ENCODE data around the gene MTREX. TPM values are rescaled to one million over a fixed set of nuclear protein-coding genes. Genes with fewer than 3 reads are reported as not detected.

MTREX gene
- polyA plus RNA-seq, 2 of the 4 experiments (the other 2 are of a cell fraction): 74.8 to 99.8 TPM

DNA sequence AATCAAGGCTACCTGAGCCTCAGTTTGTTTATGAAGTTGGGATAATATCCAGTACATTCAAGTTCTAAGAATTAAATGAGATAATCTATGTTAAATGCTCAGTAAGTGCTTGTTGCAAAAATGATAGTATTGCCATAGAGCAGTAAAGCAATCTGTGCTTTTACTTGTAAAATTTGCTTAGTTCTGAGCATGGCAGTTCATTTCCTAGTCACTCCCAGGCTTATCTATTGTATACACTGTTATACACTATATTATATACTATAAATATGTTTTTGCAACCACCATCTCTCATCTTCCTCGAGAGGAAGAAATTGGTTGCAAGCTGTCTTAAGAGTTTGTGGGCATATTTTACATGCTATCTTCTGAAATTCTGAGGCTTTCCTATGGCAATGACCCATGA lies 63.4 kb downstream of the MTREX start:
- WGBS (ENCODE audit: missing lambda C conversion rate): 74% methylated on average over 1 of the region's 1 CpG
- peak overlapping the region; percentile 16 to 18; a peak in 2 of 6 replicates for H3K27ac ChIP-seq

DNA sequence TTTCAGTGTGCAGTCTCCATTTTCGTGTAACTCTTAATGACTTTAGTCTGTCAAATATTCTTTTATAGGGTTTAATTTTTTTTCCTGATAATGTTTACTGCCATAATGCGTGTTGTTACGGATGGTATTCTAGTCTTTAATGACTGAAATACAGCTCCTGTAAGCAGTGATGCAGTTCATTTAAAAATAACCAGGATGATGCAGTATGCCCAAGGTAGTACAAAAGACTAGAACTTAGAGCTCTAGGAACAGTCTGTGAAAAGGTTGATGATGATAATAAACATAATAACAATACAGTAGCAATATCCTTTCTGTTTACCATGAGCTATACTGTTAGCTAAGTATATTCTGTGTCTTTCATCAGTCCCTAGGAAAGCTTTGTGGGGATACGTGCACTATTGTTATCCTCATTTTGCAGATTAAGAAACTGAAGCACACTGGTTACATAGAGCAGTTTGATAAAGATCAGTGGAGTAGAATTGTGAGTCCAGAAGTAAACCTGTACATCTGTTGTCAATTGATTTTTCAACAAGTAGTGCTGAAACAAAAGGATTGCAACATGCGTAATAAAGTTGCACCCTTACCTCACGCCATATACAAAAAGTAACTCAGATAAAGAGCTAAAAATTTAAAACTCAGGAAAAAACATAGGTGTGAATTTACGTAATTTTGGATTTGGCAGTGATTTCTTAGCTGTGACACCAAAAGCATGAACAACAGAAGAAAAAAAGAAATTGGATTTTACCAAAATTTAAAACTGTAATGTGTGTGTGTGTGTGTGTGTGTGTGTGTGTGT lies 64.5 kb downstream of the MTREX start:
- CTCF ChIA-PET: no interaction called here
- POLR2A ChIA-PET: no interaction called here
- peak overlapping the region; percentile 42 for H3K4me2 ChIP-seq
- DNase-seq (ENCODE audit: low read depth in 1 of 2, low spot score in 1 of 2): no peak
- H3K27ac ChIP-seq: peak overlapping the region in 1 of 2 experiments; percentile 16; a peak in 1 of 6 replicates
- FAIRE-seq: peak; percentile 86
- peaks cover 20% of the 10 kb centered on the region for H3K4me1 ChIP-seq
- H3K9me3 ChIP-seq: no peaks in the 10 kb centered on the region
- TF ChIP-seq, protein P1, sequence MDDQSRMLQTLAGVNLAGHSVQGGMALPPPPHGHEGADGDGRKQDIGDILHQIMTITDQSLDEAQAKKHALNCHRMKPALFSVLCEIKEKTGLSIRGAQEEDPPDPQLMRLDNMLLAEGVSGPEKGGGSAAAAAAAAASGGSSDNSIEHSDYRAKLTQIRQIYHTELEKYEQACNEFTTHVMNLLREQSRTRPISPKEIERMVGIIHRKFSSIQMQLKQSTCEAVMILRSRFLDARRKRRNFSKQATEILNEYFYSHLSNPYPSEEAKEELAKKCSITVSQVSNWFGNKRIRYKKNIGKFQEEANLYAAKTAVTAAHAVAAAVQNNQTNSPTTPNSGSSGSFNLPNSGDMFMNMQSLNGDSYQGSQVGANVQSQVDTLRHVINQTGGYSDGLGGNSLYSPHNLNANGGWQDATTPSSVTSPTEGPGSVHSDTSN (IDR thresholded peaks at IDR 0.05): no peak
- TF ChIP-seq KDM5A (IDR thresholded peaks at IDR 0.05): no peak
- TF ChIP-seq RCOR1 (IDR thresholded peaks at IDR 0.05; ENCODE audit: low read depth, low read length): no peak
- no peak for TF ChIP-seq ZFP36 (IDR thresholded peaks at IDR 0.05; ENCODE audit: borderline replicate concordance, partially characterized antibody)
- no peak for TF ChIP-seq MAZ (IDR thresholded peaks at IDR 0.05; ENCODE audit: borderline replicate concordance, low read depth, low read length)
- TF ChIP-seq, protein P2, sequence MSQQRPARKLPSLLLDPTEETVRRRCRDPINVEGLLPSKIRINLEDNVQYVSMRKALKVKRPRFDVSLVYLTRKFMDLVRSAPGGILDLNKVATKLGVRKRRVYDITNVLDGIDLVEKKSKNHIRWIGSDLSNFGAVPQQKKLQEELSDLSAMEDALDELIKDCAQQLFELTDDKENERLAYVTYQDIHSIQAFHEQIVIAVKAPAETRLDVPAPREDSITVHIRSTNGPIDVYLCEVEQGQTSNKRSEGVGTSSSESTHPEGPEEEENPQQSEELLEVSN (IDR thresholded peaks at IDR 0.05; ENCODE audit: borderline replicate concordance, low read depth): no peak
- TF ChIP-seq HEYL (CRISPR knock-in tag; IDR thresholded peaks at IDR 0.05): no peak
- TF ChIP-seq CBX8 (IDR thresholded peaks at IDR 0.05): no peak
- no peak for TF ChIP-seq BHLHE40 (IDR thresholded peaks at IDR 0.05; ENCODE audit: low read depth, low read length)
- no peak for TF ChIP-seq MAFK (IDR thresholded peaks at IDR 0.05; ENCODE audit: partially characterized antibody)
- no peak for TF ChIP-seq RNF2 (IDR thresholded peaks at IDR 0.05; ENCODE audit: borderline replicate concordance, low read depth)
- TF ChIP-seq, protein P3, sequence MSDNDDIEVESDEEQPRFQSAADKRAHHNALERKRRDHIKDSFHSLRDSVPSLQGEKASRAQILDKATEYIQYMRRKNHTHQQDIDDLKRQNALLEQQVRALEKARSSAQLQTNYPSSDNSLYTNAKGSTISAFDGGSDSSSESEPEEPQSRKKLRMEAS (IDR thresholded peaks at IDR 0.05): no peak
- no peak for TF ChIP-seq RARB (CRISPR knock-in tag; IDR thresholded peaks at IDR 0.05)
- TF ChIP-seq CBX2 (IDR thresholded peaks at IDR 0.05; ENCODE audit: borderline replicate concordance, low read depth): no peak
- TF ChIP-seq RAD21 (conservative IDR thresholded peaks at IDR 0.05 in 1 of 2, IDR thresholded peaks at IDR 0.05 in 1 of 2): no peak
- no peak for TF ChIP-seq EHMT2 (IDR thresholded peaks at IDR 0.05; ENCODE audit: low read depth)
- TF ChIP-seq RFX5 (IDR thresholded peaks at IDR 0.05): no peak
- no peak for ATAC-seq
- no peak overlapping the region for H3K4me3 ChIP-seq
- 94% methylated on average over 7 of the region's 7 CpGs for WGBS (ENCODE audit: missing lambda C conversion rate)

More for the DNA sequence above, 63.4 kb downstream of the MTREX start:
- H3K4me1 ChIP-seq: peaks cover 20% of the 10 kb centered on the region
- no peaks in the 10 kb centered on the region for H3K9me3 ChIP-seq
- no peak overlapping the region for H3K4me3 ChIP-seq
- CTCF ChIA-PET: interaction anchor here (1.0 kb wide), 1 partner anchor 321 kb away, joined by 4 read pairs; no protein-coding TSS in a partner anchor
- no peak for ATAC-seq
- H3K4me2 ChIP-seq: peak overlapping the region; percentile 42
- POLR2A ChIA-PET: no interaction called here
- DNase-seq (ENCODE audit: low read depth in 1 of 2, low spot score in 1 of 2): no peak
- no peak for FAIRE-seq
- TF ChIP-seq ESRRA (IDR thresholded peaks at IDR 0.05; ENCODE audit: borderline replicate concordance, low read length): no peak
- no peak for TF ChIP-seq CHD2 (IDR thresholded peaks at IDR 0.05; ENCODE audit: low read length, partially characterized antibody)
- TF ChIP-seq MYC (IDR thresholded peaks at IDR 0.05; ENCODE audit: borderline replicate concordance, low read length): no peak
- no peak for TF ChIP-seq ZFP36 (IDR thresholded peaks at IDR 0.05; ENCODE audit: borderline replicate concordance, partially characterized antibody)
- no peak for TF ChIP-seq NPAS2 (CRISPR knock-in tag; IDR thresholded peaks at IDR 0.05; ENCODE audit: borderline replicate concordance)
- TF ChIP-seq, protein P4, sequence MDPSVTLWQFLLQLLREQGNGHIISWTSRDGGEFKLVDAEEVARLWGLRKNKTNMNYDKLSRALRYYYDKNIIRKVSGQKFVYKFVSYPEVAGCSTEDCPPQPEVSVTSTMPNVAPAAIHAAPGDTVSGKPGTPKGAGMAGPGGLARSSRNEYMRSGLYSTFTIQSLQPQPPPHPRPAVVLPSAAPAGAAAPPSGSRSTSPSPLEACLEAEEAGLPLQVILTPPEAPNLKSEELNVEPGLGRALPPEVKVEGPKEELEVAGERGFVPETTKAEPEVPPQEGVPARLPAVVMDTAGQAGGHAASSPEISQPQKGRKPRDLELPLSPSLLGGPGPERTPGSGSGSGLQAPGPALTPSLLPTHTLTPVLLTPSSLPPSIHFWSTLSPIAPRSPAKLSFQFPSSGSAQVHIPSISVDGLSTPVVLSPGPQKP (IDR thresholded peaks at IDR 0.05; ENCODE audit: low read depth, low read length): no peak
- TF ChIP-seq FOSB (CRISPR knock-in tag; IDR thresholded peaks at IDR 0.05): no peak
- TF ChIP-seq, protein P5, sequence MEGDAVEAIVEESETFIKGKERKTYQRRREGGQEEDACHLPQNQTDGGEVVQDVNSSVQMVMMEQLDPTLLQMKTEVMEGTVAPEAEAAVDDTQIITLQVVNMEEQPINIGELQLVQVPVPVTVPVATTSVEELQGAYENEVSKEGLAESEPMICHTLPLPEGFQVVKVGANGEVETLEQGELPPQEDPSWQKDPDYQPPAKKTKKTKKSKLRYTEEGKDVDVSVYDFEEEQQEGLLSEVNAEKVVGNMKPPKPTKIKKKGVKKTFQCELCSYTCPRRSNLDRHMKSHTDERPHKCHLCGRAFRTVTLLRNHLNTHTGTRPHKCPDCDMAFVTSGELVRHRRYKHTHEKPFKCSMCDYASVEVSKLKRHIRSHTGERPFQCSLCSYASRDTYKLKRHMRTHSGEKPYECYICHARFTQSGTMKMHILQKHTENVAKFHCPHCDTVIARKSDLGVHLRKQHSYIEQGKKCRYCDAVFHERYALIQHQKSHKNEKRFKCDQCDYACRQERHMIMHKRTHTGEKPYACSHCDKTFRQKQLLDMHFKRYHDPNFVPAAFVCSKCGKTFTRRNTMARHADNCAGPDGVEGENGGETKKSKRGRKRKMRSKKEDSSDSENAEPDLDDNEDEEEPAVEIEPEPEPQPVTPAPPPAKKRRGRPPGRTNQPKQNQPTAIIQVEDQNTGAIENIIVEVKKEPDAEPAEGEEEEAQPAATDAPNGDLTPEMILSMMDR (IDR thresholded peaks at IDR 0.05): no peak
- TF ChIP-seq HOXB5 (CRISPR knock-in tag; IDR thresholded peaks at IDR 0.05): no peak
- no peak for TF ChIP-seq NR3C1 (IDR thresholded peaks at IDR 0.05)
- TF ChIP-seq RNF2 (IDR thresholded peaks at IDR 0.05; ENCODE audit: borderline replicate concordance, low read depth): no peak
- no peak for TF ChIP-seq FOSL2 (IDR thresholded peaks at IDR 0.05)
- no peak for TF ChIP-seq FOSL2 (CRISPR knock-in tag; IDR thresholded peaks at IDR 0.05)
- no peak for TF ChIP-seq EHF (CRISPR knock-in tag; IDR thresholded peaks at IDR 0.05)
